ENCODE measurements around the gene APOA5. TPM values are rescaled to one million over a fixed set of nuclear protein-coding genes. Genes with fewer than 3 reads are reported as not detected.
A peak's percentile ranks its signal among the peaks of the same experiment; 100 is the strongest.

The APOA5 gene
- total RNA-seq (2022) (not detected in 2 replicates), Bru-seq, nascent RNA (not detected), BruChase-seq, experiment 1, labeled RNA remaining after a 6-hour chase (not detected), BruChase-seq, experiment 2, labeled RNA remaining after a 2-hour chase (not detected)
- long read RNA-seq, result 0 reads

GRCh38 chr11:116791813-116792143, at the start of gene APOA5:
APOA5 (minus strand) TSS chr11:116791879; CDS start chr11:116791860, 19 bp downstream.
- Mint-ChIP-seq H3K27ac (ENCODE audit: low read depth, unreplicated experiment) (peak within 1 kb of the TSS; percentile 0), H3K27me3 (ENCODE audit: insufficient read depth, unreplicated experiment) (no peaks in the 10 kb centered on the region), H3K9me3 (ENCODE audit: unreplicated experiment) (no peaks in the 10 kb centered on the region), H3K4me3 (ENCODE audit: unreplicated experiment) (no peak within 1 kb of the TSS), H3K4me1 (ENCODE audit: insufficient read depth, unreplicated experiment) (peaks cover 36% of the 10 kb centered on the region), H3K36me3 (ENCODE audit: insufficient read depth, unreplicated experiment) (peaks cover 1% of the 10 kb centered on the region)
- no peak for TF ChIP-seq CTCF (IDR thresholded peaks at IDR 0.05; ENCODE audit: unreplicated experiment)
- DNase-seq (ENCODE audit: unreplicated experiment), result no peak
- BruUV-seq (replicated peaks), result no TSS peak
- ChIA-PET CTCF (interaction anchor here (0.5 to 9.7 kb wide), 6 partner anchors 8 to 439 kb away, joined by 3 to 124 read pairs (median 3); partner anchors contain the start of genes APOA1 and APOA4), POLR2A (no interaction called here)
- intact Hi-C loops (cut with micrococcal nuclease), result loop anchor here (1.0 to 5.0 kb wide), 2 partner anchors 45 to 436 kb away; no protein-coding TSS in a partner anchor

- Mint-ChIP-seq H3K27me3 (ENCODE audit: insufficient read depth, unreplicated experiment) (no peaks in the 10 kb centered on the region), H3K27ac (ENCODE audit: low read depth, unreplicated experiment) (no peak overlapping the region), H3K4me1 (ENCODE audit: insufficient read depth, unreplicated experiment) (no peaks in the 10 kb centered on the region), H3K4me3 (ENCODE audit: unreplicated experiment) (no peak overlapping the region), H3K36me3 (ENCODE audit: insufficient read depth, unreplicated experiment) (peaks cover 21% of the 10 kb centered on the region), H3K9me3 (ENCODE audit: unreplicated experiment) (no peaks in the 10 kb centered on the region)
- intact Hi-C loops (cut with micrococcal nuclease), result no loop called here
- CTCF ChIA-PET, result interaction anchor here (1.2 to 1.5 kb wide), 2 partner anchors 40 to 51 kb away, joined by 3 to 4 read pairs; no protein-coding TSS in a partner anchor
- POLR2A ChIA-PET, result no interaction called here
- no peak for TF ChIP-seq CTCF (IDR thresholded peaks at IDR 0.05; ENCODE audit: unreplicated experiment)
- no TSS peak for BruUV-seq (replicated peaks)
- DNase-seq (ENCODE audit: unreplicated experiment), result no peak
These were observed 49.1 kb upstream of the APOA5 start for GRCh38 chr11:116840746-116841296.

- ChIA-PET POLR2A (no interaction called here), CTCF (interaction anchor here (1.2 to 1.5 kb wide), 2 partner anchors 40 to 50 kb away, joined by 3 to 4 read pairs; no protein-coding TSS in a partner anchor)
- H3K27me3 Mint-ChIP-seq (ENCODE audit: insufficient read depth, unreplicated experiment), result no peaks in the 10 kb centered on the region
- no peaks in the 10 kb centered on the region for H3K4me1 Mint-ChIP-seq (ENCODE audit: insufficient read depth, unreplicated experiment)
- peak; percentile 18 for DNase-seq (ENCODE audit: unreplicated experiment)
- H3K9me3 Mint-ChIP-seq (ENCODE audit: unreplicated experiment), result no peaks in the 10 kb centered on the region
- no peak for TF ChIP-seq CTCF (IDR thresholded peaks at IDR 0.05; ENCODE audit: unreplicated experiment)
- intact Hi-C loops (cut with micrococcal nuclease), result no loop called here
- peaks cover 19% of the 10 kb centered on the region for H3K36me3 Mint-ChIP-seq (ENCODE audit: insufficient read depth, unreplicated experiment)
- H3K27ac Mint-ChIP-seq (ENCODE audit: low read depth, unreplicated experiment), result no peak overlapping the region
- no TSS peak for BruUV-seq (replicated peaks)
- no peak overlapping the region for H3K4me3 Mint-ChIP-seq (ENCODE audit: unreplicated experiment)
These were observed 48.6 kb upstream of the APOA5 start for GRCh38 chr11:116840224-116840745.

GRCh38 chr11:116838321-116839084, 46.8 kb upstream of the APOA5 start:
- Mint-ChIP-seq H3K27ac (ENCODE audit: low read depth, unreplicated experiment) (no peak overlapping the region), H3K36me3 (ENCODE audit: insufficient read depth, unreplicated experiment) (peaks cover 10% of the 10 kb centered on the region)

More at GRCh38 chr11:116838321-116839084, 46.8 kb upstream of the APOA5 start:
- ChIA-PET POLR2A (no interaction called here), CTCF (interaction anchor here (0.6 to 7.0 kb wide), 2 partner anchors 49 to 385 kb away, joined by 3 to 124 read pairs; partner anchors contain the start of genes APOA5 and ZPR1)
- H3K9me3 Mint-ChIP-seq (ENCODE audit: unreplicated experiment), result no peaks in the 10 kb centered on the region
- BruUV-seq (replicated peaks), result no TSS peak
- no peaks in the 10 kb centered on the region for H3K27me3 Mint-ChIP-seq (ENCODE audit: insufficient read depth, unreplicated experiment)
- DNase-seq (ENCODE audit: unreplicated experiment), result no peak
- H3K4me3 Mint-ChIP-seq (ENCODE audit: unreplicated experiment), result no peak overlapping the region
- intact Hi-C loops (cut with micrococcal nuclease), result no loop called here
- TF ChIP-seq CTCF (IDR thresholded peaks at IDR 0.05; ENCODE audit: unreplicated experiment), result no peak
- H3K4me1 Mint-ChIP-seq (ENCODE audit: insufficient read depth, unreplicated experiment), result no peaks in the 10 kb centered on the region

All from MCF 10A (cell line).